MM.1S (cell line): ENCODE results near the gene GRIK5.

Experiments
- CTCF ChIP-seq: fragments of 300-600 bp; sonication (generic); IDR thresholded peaks from 2 replicates; pipeline ENCODE4 v1.5.1; 2016; ENCODE audit warnings: antibody characterized with exemption, low read length, mixed read lengths
- EZH2 ChIP-seq: fragments of 300-600 bp; sonication (generic); optimal IDR thresholded peaks from 2 replicates; pipeline ENCODE3; 2017; ENCODE audit warnings: low read depth, mild to moderate bottlenecking, antibody characterized with exemption, low read length, mixed read lengths

GRCh38 chr19:41990028-41990427 lies 80.0 kb downstream of the GRIK5 start:
- no peak for TF ChIP-seq CTCF
- no peak for TF ChIP-seq EZH2
